Endothelial cell of umbilical vein (primary cell): ENCODE results near the gene DNAJB11. TPM values are rescaled to one million over a fixed set of nuclear protein-coding genes. Genes with fewer than 3 reads are reported as not detected.

ENCODE experiments used
- BruUV-seq: library from RNA; stranded (reverse); fragments of 400-500 nt; replicated peaks from 2 replicates; lab custom pipeline; 2021; lab: Mats Ljungman, UMichigan
- CTCF ChIA-PET: fragments of 300-600, 350-600 bp; sonication (Branson Sonifier 250); formaldehyde crosslinking; loops from one replicate; lab custom pipeline; 2021; ENCODE audit warnings: antibody characterized with exemption, inconsistent platforms; lab: Charles Lee
- POLR2A ChIA-PET: fragments of 300-600, 350-600 bp; sonication (Branson Sonifier 250); formaldehyde crosslinking; loops from one replicate; lab custom pipeline; 2021; ENCODE audit warnings: antibody characterized with exemption, inconsistent platforms; lab: Charles Lee
- DNase-seq: peaks from one replicate; pipeline ENCODE4 v3.0.0-alpha.2; 2011; ENCODE audit warnings: low read depth, low spot score
- FAIRE-seq: peaks from 2 replicates; lab custom pipeline; 2011; peaks lifted over from hg19 to GRCh38; lab: Jason Lieb, UNC
- H2AFZ ChIP-seq: 2 replicates; pipeline ENCODE4 v1.6.0; 2012; ENCODE audit warnings: low read depth, low read length, control low read depth, inconsistent platforms
- H3K27ac ChIP-seq: 2 replicates; pipeline ENCODE4 v1.5.1; 2011; ENCODE audit warnings: low read depth, mild to moderate bottlenecking, control low read depth, low read length, moderate library complexity; ENCODE audit not compliant: insufficient read depth
- H3K27me3 ChIP-seq, 2 experiments: 2 replicates each; pipeline versions ENCODE4 v1.6.0 to v1.6.1; 2011; ENCODE audit warnings: low read length in 2 of 2, mixed read lengths in 1 of 2; ENCODE audit not compliant: control insufficient read depth in 2 of 2, insufficient read depth in 2 of 2
- H3K36me3 ChIP-seq, 2 experiments: 2 replicates in 1 of 2; 3 replicates in 1 of 2; pipeline ENCODE4 v1.5.1; 2011; ENCODE audit warnings: low read length in 2 of 2, mild to moderate bottlenecking in 1 of 2, moderate library complexity in 1 of 2; ENCODE audit not compliant: control insufficient read depth in 2 of 2, insufficient read depth in 2 of 2; ENCODE audit errors: extremely low read depth in 1 of 2
- H3K4me1 ChIP-seq: 3 replicates; pipeline ENCODE4 v1.5.1; 2011; ENCODE audit warnings: mild to moderate bottlenecking, low read length; ENCODE audit not compliant: control insufficient read depth, insufficient read depth; ENCODE audit errors: extremely low read depth
- H3K4me2 ChIP-seq: 2 replicates; pipeline ENCODE4 v1.6.1; 2011; ENCODE audit warnings: low read length, control low read depth, mixed read lengths; ENCODE audit not compliant: insufficient read depth
- H3K4me3 ChIP-seq, 3 experiments: fragments of 200-600 bp in 1 of 3; sonication (generic), shearing (Covaris generic) in 1 of 3; replicated peaks in 1 of 3; 2 replicates each; pipeline ENCODE4 v1.5.1; 2011 to 2016; ENCODE audit warnings: control low read depth in 3 of 3, low read length in 3 of 3, mild to moderate bottlenecking in 2 of 3, inconsistent platforms in 1 of 3, low read depth in 1 of 3, moderate library complexity in 1 of 3; ENCODE audit not compliant: insufficient read depth in 1 of 3
- H3K79me2 ChIP-seq: 2 replicates; pipeline ENCODE4 v1.6.0; 2012; ENCODE audit warnings: low read length, inconsistent platforms; ENCODE audit not compliant: control insufficient read depth, insufficient read depth
- H3K9ac ChIP-seq: replicated peaks from 2 replicates; pipeline ENCODE3; 2011; ENCODE audit warnings: low read length, control low read depth; ENCODE audit not compliant: insufficient read depth; ENCODE audit errors: extremely low read depth
- H3K9me1 ChIP-seq: replicated peaks from 3 replicates; pipeline ENCODE4 v1.6.0; 2011; ENCODE audit warnings: mild to moderate bottlenecking, low read length; ENCODE audit not compliant: control insufficient read depth, insufficient read depth; ENCODE audit errors: extremely low read depth
- H3K9me3 ChIP-seq: replicated peaks from 2 replicates; pipeline ENCODE4 v1.5.1; 2012; ENCODE audit warnings: low read length, inconsistent platforms; ENCODE audit not compliant: control insufficient read depth, insufficient read depth
- H4K20me1 ChIP-seq: replicated peaks from 2 replicates; pipeline ENCODE3; 2011; ENCODE audit warnings: mild to moderate bottlenecking, low read length; ENCODE audit not compliant: control insufficient read depth, insufficient read depth; ENCODE audit errors: extremely low read depth
- EZH2 ChIP-seq: IDR thresholded peaks from 2 replicates; pipeline ENCODE4 v1.6.1; 2012; ENCODE audit warnings: borderline replicate concordance, low read depth, mild to moderate bottlenecking, moderate library complexity, low read length, inconsistent platforms; ENCODE audit not compliant: severe bottlenecking
- FOS ChIP-seq: IDR thresholded peaks from 2 replicates; pipeline ENCODE4 v1.6.1; 2011; ENCODE audit warnings: mild to moderate bottlenecking, low read length, moderate library complexity, borderline replicate concordance; ENCODE audit not compliant: insufficient read depth
- GATA2 ChIP-seq: IDR thresholded peaks from 2 replicates; pipeline ENCODE4 v1.7.0; 2011; ENCODE audit warnings: low read depth, mild to moderate bottlenecking, moderate library complexity, mixed read lengths, low read length; ENCODE audit not compliant: insufficient read length, insufficient read depth
- JUN ChIP-seq: IDR thresholded peaks from 2 replicates; pipeline ENCODE4 v1.6.1; 2011; ENCODE audit warnings: borderline replicate concordance, low read depth; ENCODE audit not compliant: insufficient read length, insufficient read depth
- MYC ChIP-seq: IDR thresholded peaks from one replicate; pipeline ENCODE4 v1.6.1; 2011; ENCODE audit warnings: mild to moderate bottlenecking, low read depth, low read length
- POLR2A ChIP-seq: IDR thresholded peaks from 2 replicates; pipeline ENCODE4 v1.6.1; 2012; ENCODE audit warnings: low read depth, mild to moderate bottlenecking, control low read depth, low read length
- POLR2AphosphoS5 ChIP-seq: IDR thresholded peaks from 2 replicates; pipeline ENCODE4 v1.6.1; 2012; ENCODE audit warnings: low read depth, mild to moderate bottlenecking, control low read depth, low read length, moderate library complexity; ENCODE audit not compliant: insufficient read depth
- dilution Hi-C: fragments of 300-500 bp; cut with MboI; formaldehyde crosslinking; loops from one replicate; pipeline ENCODE4 v1.15.0; 2019; ENCODE audit warnings: low sequenced_read_pairs; ENCODE audit not compliant: extremely low pct_ligation_motif_present
- intact Hi-C: fragments of 100-400 bp; cut with micrococcal nuclease; formaldehyde crosslinking; loops from one replicate; pipeline ENCODE4 v1.10.0; 2022
- polyA plus RNA-seq, 4 experiments: library from polyadenylated mRNA; depleted of rRNA in 3 of 4; stranded (reverse) in 3 of 4; unstranded in 1 of 4; fragments of >200 nt; gene quantifications; 2 replicates each; pipeline versions ENCODE4 v1.2.1 to v1.2.3, GENCODE V29; 2011 to 2012; ENCODE audit warnings: missing spikeins in 1 of 4
- total RNA-seq: library from RNA; stranded (reverse); gene quantifications from 2 replicates; pipeline ENCODE4 v1.2.3, GENCODE V29; 2021
- TF ChIP-seq, protein P1 (sequence below): IDR thresholded peaks from 2 replicates; pipeline ENCODE4 v1.6.1; 2011; ENCODE audit not compliant: insufficient read depth, insufficient read length
- TF ChIP-seq, protein P2 (sequence below), 2 donors: IDR thresholded peaks; 1 replicate in 1 of 2; 2 replicates in 1 of 2; pipeline ENCODE4 v1.5.1; 2011; ENCODE audit warnings: low read length in 2 of 2, mild to moderate bottlenecking in 2 of 2, moderate library complexity in 2 of 2, control low read depth in 1 of 2, inconsistent platforms in 1 of 2, low read depth in 1 of 2; ENCODE audit not compliant: insufficient read depth in 1 of 2; ENCODE audit errors: extremely low read depth in 1 of 2

Gene DNAJB11
- total and polyA plus RNA-seq, 2 donors (not counting 3 experiments of a cell fraction or from before 2014, with no cell fraction given), result 39.5 to 87.6 TPM

DNA sequence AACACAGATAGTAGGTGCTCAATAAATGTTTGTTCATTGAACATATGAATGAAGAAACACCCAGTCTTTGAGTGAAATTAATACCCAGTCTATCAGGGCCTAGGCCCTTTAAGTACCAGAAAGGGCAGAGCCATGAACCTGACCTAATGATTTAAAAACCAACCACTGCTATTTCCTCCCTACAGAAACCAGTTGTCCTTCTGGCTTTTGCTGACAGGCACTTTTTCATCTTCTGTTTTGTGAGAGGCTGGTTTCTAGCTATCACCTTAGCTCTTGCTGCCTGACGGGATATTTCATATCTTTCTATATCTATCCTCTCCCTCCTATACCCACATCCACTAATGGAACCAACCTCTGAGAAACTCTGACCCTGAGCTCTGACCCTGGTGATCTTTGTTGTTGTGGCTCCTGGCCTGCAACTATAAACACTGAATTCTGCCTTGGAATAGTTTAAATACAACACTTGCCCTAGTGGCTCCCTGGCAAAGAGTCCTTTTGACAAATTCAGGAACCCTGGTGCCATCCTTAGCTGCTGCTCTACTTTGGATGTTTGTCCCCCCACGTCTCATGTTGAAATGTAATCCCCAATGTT is 38.2 kb downstream of the DNAJB11 start:
- H3K4me3 ChIP-seq, result no peak overlapping the region
- DNase-seq (no peak), FAIRE-seq (no peak)
- no peaks in the 10 kb centered on the region for H3K9me1 ChIP-seq
- peaks cover 3% of the 10 kb centered on the region in 2 experiments for H3K27me3 ChIP-seq
- TF ChIP-seq POLR2A (no peak), EZH2 (no peak), POLR2AphosphoS5 (no peak), JUN (no peak), MYC (no peak), GATA2 (no peak), FOS (no peak)
- TF ChIP-seq, protein P1, sequence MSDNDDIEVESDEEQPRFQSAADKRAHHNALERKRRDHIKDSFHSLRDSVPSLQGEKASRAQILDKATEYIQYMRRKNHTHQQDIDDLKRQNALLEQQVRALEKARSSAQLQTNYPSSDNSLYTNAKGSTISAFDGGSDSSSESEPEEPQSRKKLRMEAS, result no peak
- TF ChIP-seq, protein P2, sequence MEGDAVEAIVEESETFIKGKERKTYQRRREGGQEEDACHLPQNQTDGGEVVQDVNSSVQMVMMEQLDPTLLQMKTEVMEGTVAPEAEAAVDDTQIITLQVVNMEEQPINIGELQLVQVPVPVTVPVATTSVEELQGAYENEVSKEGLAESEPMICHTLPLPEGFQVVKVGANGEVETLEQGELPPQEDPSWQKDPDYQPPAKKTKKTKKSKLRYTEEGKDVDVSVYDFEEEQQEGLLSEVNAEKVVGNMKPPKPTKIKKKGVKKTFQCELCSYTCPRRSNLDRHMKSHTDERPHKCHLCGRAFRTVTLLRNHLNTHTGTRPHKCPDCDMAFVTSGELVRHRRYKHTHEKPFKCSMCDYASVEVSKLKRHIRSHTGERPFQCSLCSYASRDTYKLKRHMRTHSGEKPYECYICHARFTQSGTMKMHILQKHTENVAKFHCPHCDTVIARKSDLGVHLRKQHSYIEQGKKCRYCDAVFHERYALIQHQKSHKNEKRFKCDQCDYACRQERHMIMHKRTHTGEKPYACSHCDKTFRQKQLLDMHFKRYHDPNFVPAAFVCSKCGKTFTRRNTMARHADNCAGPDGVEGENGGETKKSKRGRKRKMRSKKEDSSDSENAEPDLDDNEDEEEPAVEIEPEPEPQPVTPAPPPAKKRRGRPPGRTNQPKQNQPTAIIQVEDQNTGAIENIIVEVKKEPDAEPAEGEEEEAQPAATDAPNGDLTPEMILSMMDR (IDR thresholded peaks at IDR 0.05; ENCODE audit: extremely low read depth in 1 of 2, insufficient read depth in 1 of 2, low read depth in 1 of 2, low read length in 2 of 2), result no peak
- H3K9ac ChIP-seq, result no peak overlapping the region
- H3K4me2 ChIP-seq, result no peak overlapping the region
- no peaks in the 10 kb centered on the region for H4K20me1 ChIP-seq
- H3K4me1 ChIP-seq, result no peaks in the 10 kb centered on the region
- no TSS peak for BruUV-seq
- no peaks in the 10 kb centered on the region for H3K9me3 ChIP-seq
- CTCF ChIA-PET, result interaction anchor here (0.7 to 4.0 kb wide), 8 partner anchors 8 to 626 kb away, joined by 3 to 33 read pairs (median 4); no protein-coding TSS in a partner anchor
- no peaks in the 10 kb centered on the region for H3K36me3 ChIP-seq
- H3K79me2 ChIP-seq, result no peaks in the 10 kb centered on the region
- no peak overlapping the region for H3K27ac ChIP-seq
- POLR2A ChIA-PET, result no interaction called here
- dilution Hi-C loops, result no loop called here
- H2AFZ ChIP-seq, result no peak overlapping the region
- intact Hi-C loops, result no loop called here
